ENCODE results near the gene PHLDA2. TPM values are rescaled to one million over a fixed set of nuclear protein-coding genes. Genes with fewer than 3 reads are reported as not detected.

Gene PHLDA2
- total RNA-seq, 6 experiments from 2014 or later, result 102 to 149 (median 125) TPM

GRCh38 chr11:2913776-2914175 is 15.4 kb downstream of the PHLDA2 start:
- Mint-ChIP-seq H3K27ac (no peak overlapping the region), H3K27me3 (ENCODE audit: insufficient read depth) (peaks cover 6% of the 10 kb centered on the region), H3K4me3 (no peak overlapping the region), H3K36me3 (ENCODE audit: low read depth) (no peaks in the 10 kb centered on the region), H3K9me3 (no peaks in the 10 kb centered on the region), H3K4me1 (ENCODE audit: low read depth) (peaks cover 14% of the 10 kb centered on the region)
- TF ChIP-seq CTCF (IDR thresholded peaks at IDR 0.05), result no peak
- DNase-seq, result no peak

- H3K9me3 Mint-ChIP-seq, result no peaks in the 10 kb centered on the region
- no peaks in the 10 kb centered on the region for H3K36me3 Mint-ChIP-seq (ENCODE audit: low read depth)
- H3K27ac Mint-ChIP-seq, result peak overlapping the region; percentile 60
- H3K4me3 Mint-ChIP-seq, result no peak overlapping the region
- no peak for TF ChIP-seq CTCF (IDR thresholded peaks at IDR 0.05)
- peaks cover 4% of the 10 kb centered on the region for H3K27me3 Mint-ChIP-seq (ENCODE audit: insufficient read depth)
- peak; percentile 33 for DNase-seq
- H3K4me1 Mint-ChIP-seq (ENCODE audit: low read depth), result peaks cover 14% of the 10 kb centered on the region
These were observed 16.2 kb downstream of the PHLDA2 start for GRCh38 chr11:2913019-2913431.

- Mint-ChIP-seq H3K27ac (0 out of 2 replicates have a peak overlapping the region, but pooled peaks have one; percentile 60), H3K9me3 (no peaks in the 10 kb centered on the region), H3K36me3 (ENCODE audit: low read depth) (0 out of 2 replicates have a peak, but pooled peaks cover under 1% of the 10 kb centered on the region), H3K27me3 (ENCODE audit: insufficient read depth) (peaks cover 4% of the 10 kb centered on the region), H3K4me3 (no peak overlapping the region), H3K4me1 (ENCODE audit: low read depth) (peaks cover 14% of the 10 kb centered on the region)
- TF ChIP-seq CTCF (IDR thresholded peaks at IDR 0.05), result no peak
- peak; percentile 64 for DNase-seq
These were observed 16.7 kb downstream of the PHLDA2 start for GRCh38 chr11:2912498-2912897.

- no peak overlapping the region for H3K4me3 Mint-ChIP-seq
- DNase-seq, result no peak
- no peak for TF ChIP-seq CTCF (IDR thresholded peaks at IDR 0.05)
- H3K27ac Mint-ChIP-seq, result 0 out of 2 replicates have a peak overlapping the region, but pooled peaks have one; percentile 9
- H3K27me3 Mint-ChIP-seq (ENCODE audit: insufficient read depth), result peaks cover 4% of the 10 kb centered on the region
- peaks cover 14% of the 10 kb centered on the region for H3K4me1 Mint-ChIP-seq (ENCODE audit: low read depth)
- no peaks in the 10 kb centered on the region for H3K9me3 Mint-ChIP-seq
- H3K36me3 Mint-ChIP-seq (ENCODE audit: low read depth), result peaks cover 6% of the 10 kb centered on the region; the same call in 1 of the 2 replicates
These were observed 17.3 kb downstream of the PHLDA2 start for GRCh38 chr11:2911785-2912391.

- no peak for TF ChIP-seq CTCF (IDR thresholded peaks at IDR 0.05)
- H3K4me1 Mint-ChIP-seq (ENCODE audit: low read depth), result peaks cover 14% of the 10 kb centered on the region
These were observed 18.0 kb downstream of the PHLDA2 start for GRCh38 chr11:2911088-2911784.

More at GRCh38 chr11:2911088-2911784, 18.0 kb downstream of the PHLDA2 start:
- Mint-ChIP-seq H3K27me3 (ENCODE audit: insufficient read depth) (peaks cover 4% of the 10 kb centered on the region), H3K27ac (no peak overlapping the region), H3K4me3 (no peak overlapping the region), H3K9me3 (no peaks in the 10 kb centered on the region), H3K36me3 (ENCODE audit: low read depth) (peaks cover 11% of the 10 kb centered on the region; the same call in 1 of the 2 replicates)
- no peak for DNase-seq

Measured in HFFc6 (cell line).